Stimulated activated CD4-positive, alpha-beta T cell treated with anti-CD3 and anti-CD28 coated beads, Interleukin-4, amount 100 ng/mL, for 1 hour (primary cell): Measurements from ENCODE around the gene CDH6.

ENCODE experiments used
- DNase-seq: peaks from one replicate; pipeline ENCODE4 v3.0.0-alpha.2; 2020

The CDH6 gene

DNA sequence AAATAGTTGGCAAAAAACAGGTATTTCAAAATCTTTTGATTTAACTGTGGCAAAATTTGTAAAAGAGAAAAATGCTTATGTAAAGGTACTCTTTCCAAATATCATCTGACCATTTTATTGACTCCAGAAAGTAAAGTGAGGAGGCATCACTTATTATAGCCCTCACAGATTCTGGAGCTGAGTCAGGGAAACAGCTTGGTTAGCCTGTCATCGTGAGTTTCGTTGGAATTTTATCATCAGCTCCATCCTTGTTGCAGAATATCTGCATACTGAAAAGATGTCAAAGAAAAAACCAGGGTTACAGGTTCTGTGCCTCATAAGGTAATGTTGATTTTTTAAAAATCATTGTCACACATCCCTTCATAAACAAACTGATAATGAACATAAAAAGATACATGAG, 74.8 kb downstream of the CDH6 start:
- no peak for DNase-seq

DNA sequence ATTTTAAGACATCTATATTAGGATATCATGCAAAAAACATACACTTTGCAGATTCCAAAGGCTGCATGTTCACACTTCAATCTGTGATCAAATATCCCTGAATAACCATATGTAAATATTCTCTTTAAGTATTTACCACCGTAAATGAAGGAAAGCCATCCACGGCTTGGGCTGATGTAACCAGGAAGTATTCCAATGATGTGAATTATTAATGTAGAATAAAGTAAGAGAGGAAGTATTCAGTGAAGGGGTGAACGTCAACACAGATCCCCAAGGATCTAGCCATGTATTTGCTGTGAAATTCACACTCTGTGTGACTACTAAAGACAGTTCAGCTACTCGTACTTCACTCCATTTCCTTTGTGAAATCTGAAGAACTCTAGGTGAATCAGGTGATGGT, 75.2 kb downstream of the CDH6 start:
- DNase-seq: no peak

DNA sequence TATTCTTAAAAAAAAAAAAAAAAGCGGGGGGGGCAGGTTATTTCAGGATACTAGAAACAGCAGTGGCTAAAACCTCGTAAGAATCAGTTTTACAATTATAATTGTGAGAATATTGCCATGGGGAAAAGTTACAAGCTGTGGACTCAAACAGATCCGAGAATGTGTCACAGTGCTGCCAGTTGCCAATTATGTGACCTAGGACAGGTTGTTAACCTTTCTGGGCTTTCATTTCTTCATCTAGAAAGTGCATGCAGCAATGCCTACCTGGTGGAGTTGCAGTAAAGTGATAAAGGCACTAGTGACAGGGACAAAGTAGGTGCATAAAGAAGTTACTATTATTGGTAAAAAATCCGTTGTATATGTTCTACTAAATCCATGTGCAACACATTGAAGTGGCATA, 75.8 kb downstream of the CDH6 start:
- DNase-seq: no peak

DNA sequence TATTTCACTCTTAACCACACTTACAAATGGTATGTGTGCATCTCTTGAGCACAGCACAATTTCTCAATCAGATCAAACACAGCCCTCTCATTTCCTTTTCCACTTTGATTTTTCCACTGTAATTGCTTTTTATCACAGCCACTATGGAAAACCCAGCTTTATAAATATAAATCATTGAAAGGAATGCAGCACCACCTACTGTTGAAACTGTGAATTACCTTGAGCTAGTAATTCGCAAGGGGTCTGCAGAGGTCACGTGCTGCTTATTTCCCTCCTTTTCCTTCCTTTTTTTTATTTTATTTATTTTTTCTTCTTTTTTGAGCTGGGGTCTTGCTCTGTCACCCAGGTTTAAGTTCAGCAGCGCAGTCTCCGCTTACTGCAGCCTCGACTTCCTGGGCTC, 76.9 kb downstream of the CDH6 start:
- DNase-seq: no peak

DNA sequence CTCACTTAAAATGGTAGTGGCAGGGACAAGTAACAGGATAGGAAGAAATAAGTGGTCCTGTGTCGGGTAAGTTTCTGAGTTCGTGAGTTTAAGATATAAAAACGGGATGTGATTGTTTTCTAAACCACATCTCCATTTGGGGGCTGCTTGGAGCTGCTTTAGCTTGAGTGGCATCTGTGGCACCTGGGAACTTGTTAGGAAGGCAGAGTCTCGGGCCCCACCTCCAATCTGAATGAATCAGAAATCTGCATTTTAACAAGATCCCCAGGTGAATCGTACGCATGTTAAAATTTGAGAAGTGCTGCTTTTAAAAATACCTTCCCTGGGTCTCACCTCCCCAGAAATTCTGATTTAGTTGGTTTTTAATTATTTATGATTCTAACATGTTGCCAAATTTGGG, 78.1 kb downstream of the CDH6 start:
- DNase-seq: no peak

DNA sequence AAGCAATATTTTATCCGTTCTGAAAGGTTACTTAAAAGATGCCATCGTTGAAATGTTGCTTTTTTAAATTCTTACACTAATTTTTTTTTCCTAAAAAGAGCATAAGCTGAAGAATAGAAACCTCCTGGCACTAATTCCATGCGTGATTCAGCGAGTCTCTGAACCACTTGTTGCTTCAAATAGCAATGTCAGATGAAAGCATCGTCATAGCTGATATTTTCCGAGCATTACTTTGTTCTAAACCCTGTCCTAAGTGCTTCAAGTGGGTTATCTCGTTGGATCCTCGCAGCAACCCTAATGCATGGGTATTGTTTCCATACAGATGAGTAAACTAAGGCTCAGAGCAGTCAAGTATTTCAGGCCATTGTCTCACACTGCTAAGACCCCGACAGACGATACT, 79.7 kb downstream of the CDH6 start:
- DNase-seq: no peak

DNA sequence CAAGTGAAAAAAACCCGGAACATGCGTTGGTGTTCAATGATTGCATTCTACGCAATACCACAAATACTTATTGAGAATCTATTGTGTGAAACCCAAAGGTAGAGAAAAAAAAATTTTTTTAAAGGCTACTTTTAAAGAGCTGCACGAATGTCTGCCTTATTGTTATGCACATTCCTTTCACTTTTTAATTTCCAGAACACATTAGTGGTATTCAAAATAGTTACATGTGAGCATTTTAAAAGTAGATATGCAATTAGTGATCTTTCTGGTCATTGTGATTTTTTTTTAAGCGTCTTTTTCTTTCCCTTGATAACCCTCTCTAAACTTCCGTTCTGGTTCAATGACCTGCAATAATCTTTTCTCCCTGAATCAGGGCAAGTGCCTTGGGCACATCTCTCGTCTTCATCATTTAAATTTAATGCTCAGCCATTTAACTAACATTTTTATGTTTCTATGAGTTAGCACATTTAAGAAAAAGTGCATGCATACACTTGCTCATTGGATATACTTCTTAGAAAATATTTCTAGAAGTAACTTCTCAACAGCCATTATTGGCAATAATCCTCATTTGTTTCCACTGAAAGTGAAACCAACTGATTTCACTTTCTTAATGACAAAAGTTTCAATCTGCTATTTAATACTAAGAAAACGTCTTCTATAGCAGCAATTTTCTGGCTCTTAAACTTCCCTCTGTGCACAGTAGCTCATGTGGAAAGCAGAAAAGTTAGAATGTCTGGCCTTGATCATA, 80.3 kb downstream of the CDH6 start:
- no peak for DNase-seq

DNA sequence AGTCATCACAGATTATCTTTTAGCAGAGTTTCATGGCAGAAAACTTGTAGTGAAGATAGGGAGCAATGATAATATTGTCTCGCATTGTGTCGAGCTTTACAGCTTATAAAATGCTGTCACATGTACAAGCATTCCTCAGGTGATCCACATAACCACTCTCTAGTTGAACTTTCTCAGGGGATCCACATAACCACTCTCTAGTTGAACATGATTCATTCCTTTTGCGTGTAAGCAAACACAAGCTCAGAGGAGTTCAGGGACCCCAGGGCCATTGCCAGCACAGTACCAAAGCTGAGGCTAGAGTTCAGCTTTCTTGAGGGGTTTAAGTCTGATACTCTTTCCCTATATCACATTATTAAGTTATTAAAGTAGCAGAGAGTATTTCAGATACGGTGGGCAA, 86.7 kb downstream of the CDH6 start:
- no peak for DNase-seq

DNA sequence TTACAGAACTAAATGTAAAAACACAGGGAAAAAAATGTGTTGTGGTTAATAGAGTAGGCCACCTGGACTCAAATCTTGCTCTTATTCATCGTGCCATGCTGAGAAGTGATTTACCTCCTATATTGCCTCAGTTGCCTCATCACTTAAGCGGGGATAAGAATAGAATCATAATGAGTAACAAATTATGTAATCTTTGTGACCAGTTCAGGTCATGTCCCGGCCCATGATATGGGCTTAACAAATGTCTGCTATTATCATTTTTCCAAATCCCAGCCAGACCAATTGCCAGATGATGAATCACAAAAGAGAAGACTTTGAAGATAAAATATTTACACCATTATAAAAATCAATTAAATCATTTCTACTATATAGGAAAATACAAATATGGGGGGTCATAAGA, 89.8 kb downstream of the CDH6 start:
- DNase-seq: no peak

DNA sequence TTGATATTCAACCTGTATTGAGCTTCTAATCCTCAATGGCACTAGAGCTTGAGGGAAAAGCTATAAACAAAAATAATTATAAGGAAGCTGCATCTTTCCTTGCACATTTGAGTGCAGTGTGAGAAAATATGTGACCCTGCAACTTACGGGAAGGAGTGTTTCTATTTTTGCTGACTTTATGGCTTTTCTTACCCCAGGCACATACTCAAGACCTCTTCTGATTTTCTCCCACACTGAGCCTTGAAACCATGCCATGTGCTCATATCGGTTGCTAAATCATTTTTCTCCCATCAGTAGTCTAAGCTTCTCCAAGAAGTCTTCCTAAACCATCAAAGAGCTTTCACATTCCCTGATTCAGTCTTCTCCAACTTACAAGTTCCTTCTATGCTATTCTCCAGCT, 91.5 kb downstream of the CDH6 start:
- no peak for DNase-seq

DNA sequence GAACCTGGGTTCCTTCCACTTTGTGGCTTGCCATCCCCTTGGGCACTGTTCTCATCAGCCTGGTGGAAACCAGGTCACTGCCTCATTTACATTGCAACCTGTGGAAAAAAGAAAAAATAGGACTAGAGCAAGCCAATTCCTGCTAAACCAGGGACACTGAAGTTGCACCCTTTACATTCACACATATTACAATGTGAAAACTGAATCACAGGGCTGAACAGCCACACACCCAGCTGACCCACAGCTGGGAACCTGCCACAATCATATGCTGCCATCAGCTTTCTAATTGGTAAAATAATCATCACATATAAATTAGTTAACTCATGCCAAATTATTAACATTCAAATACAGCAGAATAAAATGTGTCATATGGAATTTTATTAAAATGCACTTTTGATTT, 94.5 kb downstream of the CDH6 start:
- no peak for DNase-seq

DNA sequence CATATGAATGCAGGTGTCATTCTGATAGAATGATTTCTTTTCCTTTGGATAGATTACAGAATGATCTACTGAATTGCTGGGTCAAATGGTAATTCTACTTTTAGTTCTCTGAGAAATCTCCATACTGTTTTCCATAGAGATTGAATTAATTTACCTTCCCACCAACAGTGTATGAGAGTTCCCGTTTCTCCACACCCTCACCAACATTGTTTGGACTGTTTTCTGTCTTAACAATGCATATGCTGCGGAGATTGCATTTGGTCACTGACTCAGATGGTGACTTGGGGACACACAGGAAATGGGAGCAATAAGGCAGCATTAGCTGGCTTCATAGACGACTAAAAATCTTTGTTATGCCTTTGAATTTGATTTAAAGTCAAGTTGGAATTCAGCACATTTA, 95.9 kb downstream of the CDH6 start:
- no peak for DNase-seq

DNA sequence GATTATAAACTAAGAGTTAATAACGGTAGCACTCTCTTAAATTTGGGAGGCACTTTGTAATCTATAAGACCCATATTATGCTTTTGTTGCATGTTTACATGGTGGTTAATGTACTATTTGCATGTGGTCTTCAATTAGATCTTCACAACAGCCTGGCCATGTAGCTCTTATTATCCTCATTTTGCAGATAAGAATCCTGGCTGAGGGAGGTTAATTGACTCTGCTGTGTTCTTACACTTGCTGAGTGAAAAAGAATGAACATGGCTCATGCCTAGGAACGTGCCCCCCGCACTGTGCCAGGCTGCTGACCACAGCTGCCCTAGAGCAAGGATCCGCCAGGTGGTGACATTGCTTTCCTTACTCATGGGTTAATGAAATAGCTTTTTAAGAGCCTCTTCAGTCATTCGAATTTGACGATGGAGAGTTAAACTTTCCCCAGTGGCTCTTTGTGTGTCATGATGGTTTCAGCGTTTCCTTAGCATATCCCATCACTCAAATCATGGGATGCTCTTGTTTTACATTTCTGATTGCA, 97.9 kb downstream of the CDH6 start:
- DNase-seq: no peak

DNA sequence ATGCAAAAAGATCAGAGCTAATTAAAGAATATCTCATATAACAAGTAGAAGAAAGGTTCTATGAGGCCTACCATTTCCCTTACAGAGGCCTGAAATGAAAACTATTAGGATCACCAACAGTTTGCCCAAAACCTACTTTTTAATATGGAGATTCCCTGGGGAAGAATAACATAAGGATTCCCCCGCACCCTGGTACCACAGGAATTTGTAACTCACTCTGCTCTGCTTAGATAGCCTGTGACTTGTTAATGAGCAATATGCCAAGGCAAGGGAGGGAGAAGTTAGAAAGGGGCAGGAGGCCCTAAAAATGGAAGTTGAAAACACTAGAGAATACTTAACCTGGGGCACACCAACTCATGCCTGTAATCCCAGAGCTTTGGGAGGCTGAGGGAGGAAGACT, 107.0 kb downstream of the CDH6 start:
- DNase-seq: no peak

DNA sequence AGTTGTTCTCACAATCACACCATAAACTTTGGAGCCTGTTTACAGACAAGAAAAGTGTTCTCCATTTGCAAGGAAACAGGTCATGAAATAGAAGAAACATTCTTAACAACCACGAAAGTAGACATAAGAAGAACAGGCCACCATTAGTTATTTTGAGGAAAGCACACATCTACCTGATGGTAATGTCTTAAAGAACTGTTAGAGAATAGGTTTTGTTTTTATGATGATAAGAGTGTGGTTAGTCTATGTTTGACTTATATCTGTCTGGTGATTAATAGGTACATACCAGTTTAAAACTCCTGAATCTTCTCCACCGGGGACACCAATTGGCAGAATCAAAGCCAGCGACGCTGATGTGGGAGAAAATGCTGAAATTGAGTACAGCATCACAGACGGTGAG, 108.3 kb downstream of the CDH6 start:
- no peak for DNase-seq

DNA sequence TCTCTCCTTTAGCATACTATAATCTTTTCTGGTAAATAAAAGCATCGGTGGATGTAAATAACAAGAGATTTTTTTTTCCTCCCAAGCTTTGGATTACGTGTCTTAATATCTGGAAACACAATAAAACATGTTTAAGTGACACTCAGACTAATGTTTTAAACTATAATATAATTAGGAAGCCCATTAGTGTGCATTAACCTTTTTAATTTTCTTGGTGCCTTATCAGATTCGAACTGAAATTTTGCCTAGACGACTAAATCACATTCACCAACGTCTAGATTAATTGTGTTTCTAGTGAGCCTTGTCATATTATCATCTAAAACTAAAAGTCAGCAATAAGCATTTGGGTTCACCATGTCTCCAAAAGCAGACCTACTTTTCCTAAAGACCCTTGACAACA, 110.2 kb downstream of the CDH6 start:
- DNase-seq: no peak

DNA sequence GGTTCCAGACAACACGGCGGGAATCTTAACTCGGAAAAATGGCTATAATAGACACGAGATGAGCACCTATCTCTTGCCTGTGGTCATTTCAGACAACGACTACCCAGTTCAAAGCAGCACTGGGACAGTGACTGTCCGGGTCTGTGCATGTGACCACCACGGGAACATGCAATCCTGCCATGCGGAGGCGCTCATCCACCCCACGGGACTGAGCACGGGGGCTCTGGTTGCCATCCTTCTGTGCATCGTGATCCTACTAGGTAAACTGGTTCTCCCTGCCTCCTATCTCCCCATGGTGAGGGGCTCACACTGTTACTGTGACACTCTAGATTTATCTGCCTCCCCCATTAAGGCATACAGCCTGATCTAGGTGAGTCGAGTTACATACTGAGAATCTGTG, 124.2 kb downstream of the CDH6 start:
- no peak for DNase-seq

DNA sequence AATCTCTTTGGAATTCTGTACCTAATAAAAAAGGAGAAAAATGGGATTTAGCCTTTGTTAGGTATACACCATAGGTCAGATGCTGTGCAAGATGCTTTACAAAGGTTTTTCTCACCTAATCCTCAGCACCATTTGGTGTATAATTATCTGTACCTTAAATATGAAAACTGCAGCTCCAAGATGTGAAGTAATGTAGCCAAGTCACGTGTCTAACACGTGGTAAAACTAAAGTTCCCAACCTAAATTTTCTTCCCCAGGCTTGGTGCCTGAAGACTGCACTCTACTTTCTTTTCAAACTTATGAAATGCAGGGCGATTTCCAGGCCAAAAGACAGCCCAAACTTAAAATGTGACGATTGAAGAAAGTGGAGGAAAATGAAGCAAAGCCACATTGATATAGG, 125.8 kb downstream of the CDH6 start:
- DNase-seq: no peak

DNA sequence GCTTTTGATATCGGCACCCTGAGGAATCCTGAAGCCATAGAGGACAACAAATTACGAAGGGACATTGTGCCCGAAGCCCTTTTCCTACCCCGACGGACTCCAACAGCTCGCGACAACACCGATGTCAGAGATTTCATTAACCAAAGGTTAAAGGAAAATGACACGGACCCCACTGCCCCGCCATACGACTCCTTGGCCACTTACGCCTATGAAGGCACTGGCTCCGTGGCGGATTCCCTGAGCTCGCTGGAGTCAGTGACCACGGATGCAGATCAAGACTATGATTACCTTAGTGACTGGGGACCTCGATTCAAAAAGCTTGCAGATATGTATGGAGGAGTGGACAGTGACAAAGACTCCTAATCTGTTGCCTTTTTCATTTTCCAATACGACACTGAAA, 129.5 kb downstream of the CDH6 start:
- DNase-seq: no peak

DNA sequence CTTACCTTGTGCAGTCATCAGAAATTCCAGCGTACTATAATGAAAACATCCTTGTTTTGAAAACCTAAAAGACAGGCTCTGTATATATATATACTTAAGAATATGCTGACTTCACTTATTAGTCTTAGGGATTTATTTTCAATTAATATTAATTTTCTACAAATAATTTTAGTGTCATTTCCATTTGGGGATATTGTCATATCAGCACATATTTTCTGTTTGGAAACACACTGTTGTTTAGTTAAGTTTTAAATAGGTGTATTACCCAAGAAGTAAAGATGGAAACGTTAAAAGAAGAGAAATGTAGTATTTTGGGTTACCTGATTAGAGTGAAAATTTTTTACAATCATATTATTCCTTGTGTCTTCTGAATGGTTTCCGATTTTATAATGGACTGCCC, 131.4 kb downstream of the CDH6 start:
- DNase-seq: no peak

DNA sequence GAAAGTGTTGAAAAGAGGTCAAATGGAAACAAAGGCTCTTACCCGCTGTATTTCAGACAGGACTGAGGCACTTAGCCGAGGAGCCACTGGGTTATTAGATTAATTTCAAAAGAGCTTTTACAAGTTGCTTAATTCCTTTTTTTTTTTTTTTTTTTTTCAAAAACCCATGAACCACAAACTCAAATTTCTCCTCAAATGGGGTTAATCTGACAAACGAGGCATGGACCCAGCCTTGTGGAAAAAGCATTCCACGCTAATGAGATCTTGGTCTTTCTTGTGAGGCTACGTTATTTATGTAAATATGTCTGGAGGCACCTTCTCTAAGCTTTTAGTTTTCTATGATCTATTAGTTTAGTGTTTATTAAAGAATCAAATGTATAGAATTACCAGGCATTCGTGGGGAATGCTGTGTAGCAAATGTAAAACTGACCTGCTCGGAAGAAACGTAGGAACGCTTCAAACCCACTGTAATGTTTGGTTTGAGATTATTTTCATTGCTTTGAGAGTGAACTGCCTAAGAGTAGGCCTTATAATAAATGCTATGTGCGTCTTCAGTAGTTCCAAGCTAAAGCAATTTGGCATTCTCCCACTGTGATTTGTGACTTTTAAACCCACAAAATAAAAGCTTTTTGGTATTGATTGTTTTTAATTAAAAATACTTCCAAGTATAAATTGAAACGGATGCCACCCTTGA, 134.7 kb downstream of the CDH6 start:
- DNase-seq: no peak

DNA sequence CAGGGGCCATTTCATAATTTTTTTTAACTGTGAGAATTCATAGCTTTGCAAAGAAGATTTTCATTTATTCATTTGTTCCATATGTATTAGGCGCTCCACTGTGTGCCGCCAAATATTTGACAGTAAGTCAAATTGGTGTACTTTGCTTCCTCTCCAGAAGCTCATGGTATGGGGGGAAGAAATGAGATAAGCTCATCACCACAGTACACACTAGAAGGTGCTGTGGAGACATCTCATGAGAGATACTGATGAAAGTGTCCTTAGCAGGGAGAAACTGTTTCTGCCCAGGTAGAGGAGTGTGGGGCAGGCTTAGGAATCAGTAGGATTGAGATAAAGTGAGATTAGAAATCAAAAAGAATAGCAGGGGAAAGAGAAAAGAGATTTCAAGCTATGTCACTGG, 136.2 kb downstream of the CDH6 start:
- no peak for DNase-seq

DNA sequence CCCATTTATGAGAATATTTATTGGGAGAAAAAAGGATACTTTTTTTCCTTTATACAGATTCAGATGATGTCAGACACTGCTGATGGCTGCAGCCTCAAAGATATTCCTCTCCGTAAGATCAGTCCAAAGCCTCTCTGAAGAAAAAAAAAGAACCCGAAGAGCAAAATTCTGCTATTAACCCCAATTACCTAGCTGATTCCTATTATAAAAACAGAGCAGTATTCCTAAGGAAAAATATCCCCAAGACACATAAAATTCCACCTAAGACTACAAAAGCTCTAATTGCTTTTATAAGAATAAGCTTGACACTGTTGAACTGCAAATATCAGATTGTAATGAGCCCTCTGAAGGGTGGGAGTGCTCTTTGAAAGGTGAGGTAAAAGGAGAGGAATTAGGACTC, 138.7 kb downstream of the CDH6 start:
- no peak for DNase-seq

DNA sequence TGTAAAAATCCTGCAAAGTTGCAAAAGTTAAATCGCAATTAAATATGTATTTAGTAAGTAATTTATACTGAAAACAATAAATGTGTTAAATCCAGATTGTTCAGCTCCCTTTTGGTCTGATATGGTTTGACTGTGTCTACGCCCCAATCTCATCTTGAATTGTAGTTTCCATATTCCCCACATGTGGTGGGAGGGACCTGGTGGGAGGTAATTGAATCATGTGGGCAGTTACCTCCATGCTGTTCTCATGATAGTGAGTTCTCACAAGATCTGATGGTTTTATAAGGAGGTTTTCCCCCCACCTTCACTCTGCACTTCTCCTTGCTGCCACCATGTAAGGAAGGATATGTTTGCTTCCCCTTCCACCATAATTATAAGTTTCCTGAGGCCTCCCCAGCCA, 140.0 kb downstream of the CDH6 start:
- no peak for DNase-seq
